ENCODE results near the gene SUB1.
"Not testable (repeated sequence)": the region's sequence is repeated elsewhere in the genome, so short reads cannot be mapped to it uniquely, and the experiment has no call there.

Gene SUB1

GRCh38 chr5:32605766-32606152, 20.4 kb downstream of the SUB1 start:
- no peak for FAIRE-seq
- no peak for DNase-seq (ENCODE audit: insufficient read length)
- TF ChIP-seq TAF1 (IDR thresholded peaks at IDR 0.05; ENCODE audit: borderline replicate concordance, low read depth, low read length) = no peak
- peak; percentile 2; the same call in 1 of the 2 replicates for TF ChIP-seq POLR2AphosphoS5 (IDR thresholded peaks at IDR 0.05; ENCODE audit: low read depth, low read length)
- TF ChIP-seq POLR2A (IDR thresholded peaks at IDR 0.05; ENCODE audit: low read depth, low read length) = no peak

- TF ChIP-seq POLR2AphosphoS5 (IDR thresholded peaks at IDR 0.05; ENCODE audit: low read depth, low read length) (no peak), TAF1 (IDR thresholded peaks at IDR 0.05; ENCODE audit: borderline replicate concordance, low read depth, low read length) (no peak), POLR2A (IDR thresholded peaks at IDR 0.05; ENCODE audit: low read depth, low read length) (no peak)
These were observed 27.0 kb downstream of the SUB1 start for GRCh38 chr5:32612134-32612888.

GRCh38 chr5:32613050-32613672, 27.8 kb downstream of the SUB1 start:
- FAIRE-seq = peak; percentile 92
- peak; percentile 45 for DNase-seq (ENCODE audit: insufficient read length)
- TF ChIP-seq POLR2AphosphoS5 (IDR thresholded peaks at IDR 0.05; ENCODE audit: low read depth, low read length) (no peak), TAF1 (IDR thresholded peaks at IDR 0.05; ENCODE audit: borderline replicate concordance, low read depth, low read length) (no peak), POLR2A (IDR thresholded peaks at IDR 0.05; ENCODE audit: low read depth, low read length) (no peak)

More at GRCh38 chr5:32612134-32612888, 27.0 kb downstream of the SUB1 start:
- FAIRE-seq = peak; percentile 40
- DNase-seq (ENCODE audit: insufficient read length) = no peak

- DNase-seq (ENCODE audit: insufficient read length) = no peak
- FAIRE-seq = no peak
- TF ChIP-seq POLR2A (IDR thresholded peaks at IDR 0.05; ENCODE audit: low read depth, low read length) (no peak), POLR2AphosphoS5 (IDR thresholded peaks at IDR 0.05; ENCODE audit: low read depth, low read length) (no peak), TAF1 (IDR thresholded peaks at IDR 0.05; ENCODE audit: borderline replicate concordance, low read depth, low read length) (no peak)
These were observed 29.9 kb downstream of the SUB1 start for GRCh38 chr5:32615236-32615635.

- DNase-seq (ENCODE audit: insufficient read length) = no peak
- no peak for TF ChIP-seq POLR2AphosphoS5 (IDR thresholded peaks at IDR 0.05; ENCODE audit: low read depth, low read length)
- FAIRE-seq = no peak
These were observed 33.6 kb downstream of the SUB1 start for GRCh38 chr5:32618962-32619361.

- no peak for TF ChIP-seq POLR2A (IDR thresholded peaks at IDR 0.05; ENCODE audit: low read depth, low read length)
- TF ChIP-seq POLR2AphosphoS5 (IDR thresholded peaks at IDR 0.05; ENCODE audit: low read depth, low read length) = no peak
- no peak for TF ChIP-seq TAF1 (IDR thresholded peaks at IDR 0.05; ENCODE audit: borderline replicate concordance, low read depth, low read length)
- no peak for FAIRE-seq
- DNase-seq (ENCODE audit: insufficient read length) = no peak
These were observed 35.9 kb downstream of the SUB1 start for GRCh38 chr5:32621256-32621655.

GRCh38 chr5:32625106-32625505, 39.7 kb downstream of the SUB1 start:
- no peak for TF ChIP-seq TAF1 (IDR thresholded peaks at IDR 0.05; ENCODE audit: borderline replicate concordance, low read depth, low read length)
- no peak for TF ChIP-seq POLR2A (IDR thresholded peaks at IDR 0.05; ENCODE audit: low read depth, low read length)
- no peak for TF ChIP-seq POLR2AphosphoS5 (IDR thresholded peaks at IDR 0.05; ENCODE audit: low read depth, low read length)
- DNase-seq (ENCODE audit: insufficient read length) = no peak
- no peak for FAIRE-seq

GRCh38 chr5:32625547-32625946, 40.2 kb downstream of the SUB1 start:
- DNase-seq (ENCODE audit: insufficient read length) (no peak), FAIRE-seq (no peak)
- TF ChIP-seq TAF1 (IDR thresholded peaks at IDR 0.05; ENCODE audit: borderline replicate concordance, low read depth, low read length) (no peak), POLR2A (IDR thresholded peaks at IDR 0.05; ENCODE audit: low read depth, low read length) (no peak), POLR2AphosphoS5 (IDR thresholded peaks at IDR 0.05; ENCODE audit: low read depth, low read length) (no peak)

- TF ChIP-seq POLR2AphosphoS5 (IDR thresholded peaks at IDR 0.05; ENCODE audit: low read depth, low read length) (no peak), POLR2A (IDR thresholded peaks at IDR 0.05; ENCODE audit: low read depth, low read length) (no peak), TAF1 (IDR thresholded peaks at IDR 0.05; ENCODE audit: borderline replicate concordance, low read depth, low read length) (no peak)
- FAIRE-seq = no peak
- no peak for DNase-seq (ENCODE audit: insufficient read length)
These were observed 42.0 kb downstream of the SUB1 start for GRCh38 chr5:32627219-32627870.

- no peak for FAIRE-seq
- no peak for DNase-seq (ENCODE audit: insufficient read length)
- TF ChIP-seq TAF1 (IDR thresholded peaks at IDR 0.05; ENCODE audit: borderline replicate concordance, low read depth, low read length) = no peak
- no peak for TF ChIP-seq POLR2AphosphoS5 (IDR thresholded peaks at IDR 0.05; ENCODE audit: low read depth, low read length)
- TF ChIP-seq POLR2A (IDR thresholded peaks at IDR 0.05; ENCODE audit: low read depth, low read length) = no peak
These were observed 42.9 kb downstream of the SUB1 start for GRCh38 chr5:32628049-32628844.

- DNase-seq (ENCODE audit: insufficient read length) (no peak), FAIRE-seq (no peak)
- TF ChIP-seq POLR2A (IDR thresholded peaks at IDR 0.05; ENCODE audit: low read depth, low read length) (no peak), POLR2AphosphoS5 (IDR thresholded peaks at IDR 0.05; ENCODE audit: low read depth, low read length) (no peak), TAF1 (IDR thresholded peaks at IDR 0.05; ENCODE audit: borderline replicate concordance, low read depth, low read length) (no peak)
These were observed 45.6 kb downstream of the SUB1 start for GRCh38 chr5:32630867-32631491.

- FAIRE-seq; DNase-seq (ENCODE audit: insufficient read length): not testable (repeated sequence)
These were observed 47.7 kb downstream of the SUB1 start for GRCh38 chr5:32633017-32633416.
